ENCODE results near the gene C4orf36. TPM values are rescaled to one million over a fixed set of nuclear protein-coding genes. Genes with fewer than 3 reads are reported as not detected.

Gene C4orf36
- total and polyA plus RNA-seq, 2 of the 8 experiments (the other 6 are each of a cell fraction or from before 2014, with no cell fraction given): 1.2 to 1.5 TPM

- no peaks in the 10 kb centered on the region for H3K23me2 ChIP-seq (ENCODE audit: low read depth, low read length)
- H3K56ac ChIP-seq (replicated peaks; ENCODE audit: insufficient read length, low read depth, low read length): no peak overlapping the region
- no peaks in the 10 kb centered on the region for H3K79me1 ChIP-seq (ENCODE audit: low read depth, low read length)
- H2BK5ac ChIP-seq (ENCODE audit: low read depth, low read length): no peak overlapping the region
- no peaks in the 10 kb centered on the region for H3K36me3 ChIP-seq (ENCODE audit: control insufficient read depth in 2 of 4, insufficient read depth in 4 of 4, low read length in 3 of 4)
- no peak overlapping the region for H3K4ac ChIP-seq (replicated peaks; ENCODE audit: insufficient read length, low read depth, low read length)
- H3K23ac ChIP-seq (ENCODE audit: insufficient read length): no peak overlapping the region
- no peak overlapping the region for H4K8ac ChIP-seq (ENCODE audit: extremely low read depth, insufficient read depth, low read length)
- H3K18ac ChIP-seq (ENCODE audit: extremely low read depth, low read length): no peak overlapping the region
- no peaks in the 10 kb centered on the region for H3K9me3 ChIP-seq (ENCODE audit: insufficient read depth in 2 of 2, low read depth in 1 of 2, low read length in 1 of 2)
- POLR2A ChIA-PET (ENCODE audit: partially characterized antibody): no interaction called here
- no peak overlapping the region for H2AFZ ChIP-seq (ENCODE audit: low read length)
- H4K91ac ChIP-seq (replicated peaks; ENCODE audit: insufficient read length, low read length): no peak overlapping the region
- H3K79me2 ChIP-seq (ENCODE audit: control insufficient read depth in 1 of 2, insufficient read depth in 2 of 2, low read length in 2 of 2): no peaks in the 10 kb centered on the region
- no peak overlapping the region for H2BK15ac ChIP-seq (ENCODE audit: low read length)
- no peaks in the 10 kb centered on the region for H3K27me3 ChIP-seq (replicated peaks in 1 of 4; ENCODE audit: control insufficient read depth in 3 of 4, extremely low read depth in 1 of 4, insufficient read depth in 3 of 4, low read length in 3 of 4)
- DNase-seq (ENCODE audit: low read depth in 1 of 2, low spot score in 2 of 2): no peak
- H3K4me1 ChIP-seq (replicated peaks in 1 of 4; ENCODE audit: control insufficient read depth in 3 of 4, insufficient read depth in 4 of 4, low read length in 3 of 4): no peaks in the 10 kb centered on the region
- H4K20me1 ChIP-seq (replicated peaks in 1 of 2; ENCODE audit: control insufficient read depth in 1 of 2, insufficient read depth in 2 of 2, low read length in 2 of 2): no peaks in the 10 kb centered on the region
- H3K4me2 ChIP-seq (ENCODE audit: insufficient read depth in 1 of 2, low read depth in 2 of 2, low read length in 2 of 2): no peak overlapping the region
- CTCF ChIA-PET (ENCODE audit: partially characterized antibody): interaction anchor here (0.7 kb wide), 1 partner anchor 675 kb away, joined by 3 read pairs; no protein-coding TSS in a partner anchor
- no peak overlapping the region for H2BK20ac ChIP-seq (ENCODE audit: low read length)
- H3K14ac ChIP-seq (ENCODE audit: insufficient read length): no peak overlapping the region
- H2AK5ac ChIP-seq (ENCODE audit: low read depth, low read length): no peak overlapping the region
- H3K27ac ChIP-seq (ENCODE audit: low read depth, low read length): no peak overlapping the region
- H2BK12ac ChIP-seq (ENCODE audit: low read depth, low read length): no peak overlapping the region
- 96% methylated on average over 5 of the region's 5 CpGs; no CpG with 5 or more reads in 1 of the 2 experiments for WGBS, 2 experiments (ENCODE audit: extremely low coverage in 1 of 2, insufficient coverage in 1 of 2, insufficient read length in 1 of 2, insufficient replicate concordance in 2 of 2, low coverage in 1 of 2, low lambda C conversion rate in 2 of 2, missing lambda C conversion rate in 1 of 2)
- H2BK120ac ChIP-seq (replicated peaks; ENCODE audit: low read depth, low read length): no peak overlapping the region
- no peak overlapping the region for H4K5ac ChIP-seq (ENCODE audit: insufficient read length, low read depth, low read length)
- FAIRE-seq: no peak
- no peak overlapping the region for H3K4me3 ChIP-seq (ENCODE audit: extremely low read depth in 1 of 4, insufficient read depth in 2 of 4, low read depth in 3 of 4, low read length in 4 of 4)
- H3K9ac ChIP-seq (replicated peaks in 1 of 4; ENCODE audit: extremely low read depth in 1 of 4, low read depth in 3 of 4, low read length in 3 of 4): no peak overlapping the region
- TF ChIP-seq EZH2 (IDR thresholded peaks at IDR 0.05; ENCODE audit: low read depth, low read length, severe bottlenecking): no peak
- no peak for TF ChIP-seq BCL11A (IDR thresholded peaks at IDR 0.05; ENCODE audit: low read depth in 2 of 2, low read length in 2 of 2)
These were observed 54.3 kb downstream of the C4orf36 start for GRCh38 chr4:86837691-86838503.

All from H1 (cell line).